GF-D8 (cell line): ENCODE measurements around the gene PRKAB1.
"Not testable (repeated sequence)": the region's sequence is repeated elsewhere in the genome, so short reads cannot be mapped to it uniquely, and the experiment has no call there.

Source experiments
- DNase-seq: peaks from one replicate; lab custom pipeline; 2025; lab: John Stamatoyannopoulos, UW

Gene PRKAB1

GRCh38 chr12:119667577-119668323, at the start of gene PRKAB1:
Gene PRKAB1, plus strand, starts transcription at chr12:119668133. Its CDS starts 112 bp downstream, at chr12:119668245.
- peak; percentile 94 for DNase-seq

- not testable (repeated sequence) for DNase-seq
Measured at GRCh38 chr12:119618328-119618896, 49.5 kb upstream of the PRKAB1 start.

- DNase-seq: no peak
Measured at GRCh38 chr12:119620490-119620889, 47.4 kb upstream of the PRKAB1 start.

GRCh38 chr12:119621878-119622277, 46.1 kb upstream of the PRKAB1 start:
- DNase-seq: no peak

- no peak for DNase-seq
Measured at GRCh38 chr12:119624966-119625365, 43.0 kb upstream of the PRKAB1 start.

- no peak for DNase-seq
Measured at GRCh38 chr12:119627019-119627643, 40.8 kb upstream of the PRKAB1 start.

GRCh38 chr12:119627686-119628085, 40.2 kb upstream of the PRKAB1 start:
- DNase-seq: no peak

GRCh38 chr12:119630223-119630780, 37.6 kb upstream of the PRKAB1 start:
- no peak for DNase-seq

- no peak for DNase-seq
Measured at GRCh38 chr12:119630962-119631550, 36.9 kb upstream of the PRKAB1 start.

- no peak for DNase-seq
Measured at GRCh38 chr12:119631930-119632678, 35.8 kb upstream of the PRKAB1 start.

GRCh38 chr12:119634743-119635142, 33.2 kb upstream of the PRKAB1 start:
- DNase-seq: no peak

- no peak for DNase-seq
Measured at GRCh38 chr12:119642986-119643385, 24.9 kb upstream of the PRKAB1 start.

- DNase-seq: no peak
Measured at GRCh38 chr12:119644930-119645329, 23.0 kb upstream of the PRKAB1 start.

- DNase-seq: no peak
Measured at GRCh38 chr12:119645535-119646059, 22.3 kb upstream of the PRKAB1 start.

- no peak for DNase-seq
Measured at GRCh38 chr12:119649202-119649808, 18.6 kb upstream of the PRKAB1 start.

- no peak for DNase-seq
Measured at GRCh38 chr12:119652665-119653064, 15.3 kb upstream of the PRKAB1 start.

GRCh38 chr12:119657001-119657400, 10.9 kb upstream of the PRKAB1 start:
- DNase-seq: not testable (repeated sequence)

GRCh38 chr12:119658166-119658565, 9.8 kb upstream of the PRKAB1 start:
- DNase-seq: peak; percentile 2

GRCh38 chr12:119659289-119659897, 8.5 kb upstream of the PRKAB1 start:
- DNase-seq: peak; percentile 5

- peak; percentile 10 for DNase-seq
Measured at GRCh38 chr12:119660076-119660475, 7.9 kb upstream of the PRKAB1 start.

- DNase-seq: no peak
Measured at GRCh38 chr12:119661882-119662281, 6.1 kb upstream of the PRKAB1 start.
